HCT116 (cell line): ENCODE measurements around the gene ACER1. TPM values are rescaled to one million over a fixed set of nuclear protein-coding genes. Genes with fewer than 3 reads are reported as not detected.

ENCODE experiments used
- ATAC-seq: fragments of 200-7000 bp; cut with Tn5 transposase; 2 replicates; pipeline ENCODE4 v1.9.1; 2020; ENCODE audit warnings: mild to moderate bottlenecking, moderate library complexity
- BruUV-seq: library from RNA; stranded (reverse); fragments of 400-500 nt; replicated peaks from 2 replicates; lab custom pipeline; 2021; lab: Mats Ljungman, UMichigan
- CTCF ChIA-PET: fragments of 300-600 bp; sonication (Branson Sonifier 250); formaldehyde crosslinking; loops from one replicate; lab custom pipeline; 2021; ENCODE audit warnings: antibody characterized with exemption; lab: Charles Lee
- POLR2A ChIA-PET: fragments of 300-600, 350-600 bp; sonication (Branson Sonifier 250); formaldehyde crosslinking; loops from one replicate; lab custom pipeline; 2021; ENCODE audit warnings: antibody characterized with exemption; lab: Charles Lee
- RAD21 ChIA-PET, 2 experiments: fragments of 300-600 bp; sonication (Branson Sonifier 250); formaldehyde crosslinking; loops; one replicate each; lab custom pipeline; 2023; ENCODE audit warnings: low total read pairs in 2 of 2; ENCODE audit not compliant: uncharacterized antibody in 2 of 2, unreplicated experiment in 2 of 2, low non-redundant PET in 1 of 2; lab: Charles Lee
- DNase-seq: peaks from one replicate; pipeline ENCODE4 v3.0.0-alpha.2; 2010; ENCODE audit warnings: low read depth, low spot score
- H2AFZ ChIP-seq: fragments of 200-600 bp; shearing (Covaris generic), sonication (generic); 2 replicates; pipeline ENCODE4 v1.6.1; 2017; ENCODE audit warnings: low read depth, mixed run types, mixed read lengths, antibody characterized with exemption, low read length; ENCODE audit not compliant: poor library complexity, severe bottlenecking
- H3K27ac ChIP-seq: 2 replicates; pipeline ENCODE4 v1.5.1; 2012; ENCODE audit warnings: low read depth, low read length
- H3K27me3 ChIP-seq: fragments of 200-600 bp; sonication (generic); 2 replicates; pipeline ENCODE4 v1.6.1; 2016; ENCODE audit warnings: mixed run types, low read length, mixed read lengths; ENCODE audit not compliant: insufficient read depth
- H3K36me3 ChIP-seq, 2 experiments: fragments of 200-500 bp in 1 of 2; fragments of 200-600 bp in 1 of 2; sonication (Bioruptor generic) in 1 of 2; sonication (generic) in 1 of 2; 2 replicates each; pipeline versions ENCODE4 v1.5.1 to v1.6.1; 2014 to 2016; ENCODE audit warnings: low read length in 2 of 2, inconsistent platforms in 1 of 2, mixed read lengths in 1 of 2, mixed run types in 1 of 2; ENCODE audit not compliant: insufficient read depth in 2 of 2, control insufficient read depth in 1 of 2
- H3K4me1 ChIP-seq, 2 experiments: fragments of 200-600 bp in 1 of 2; sonication (generic) in 1 of 2; 2 replicates each; pipeline versions ENCODE4 v1.5.1 to v1.6.1; 2012 to 2017; ENCODE audit warnings: low read length in 2 of 2, inconsistent platforms in 1 of 2, mild to moderate bottlenecking in 1 of 2, mixed read lengths in 1 of 2, mixed run types in 1 of 2, moderate library complexity in 1 of 2; ENCODE audit not compliant: insufficient read depth in 2 of 2, control insufficient read depth in 1 of 2
- H3K4me2 ChIP-seq: fragments of 200-600 bp; sonication (generic); 2 replicates; pipeline ENCODE4 v1.6.1; 2017; ENCODE audit warnings: mixed run types, low read length, mixed read lengths
- H3K4me3 ChIP-seq, 2 experiments: fragments of 200-600 bp in 1 of 2; sonication (generic) in 1 of 2; replicated peaks in 1 of 2; 2 replicates each; pipeline ENCODE4 v1.5.1; 2011 to 2016; ENCODE audit warnings: low read length in 2 of 2, control low read depth in 1 of 2, low read depth in 1 of 2, mild to moderate bottlenecking in 1 of 2, mixed read lengths in 1 of 2, mixed run types in 1 of 2
- H3K79me2 ChIP-seq: fragments of 200-600 bp; sonication (generic); 2 replicates; pipeline ENCODE4 v1.6.1; 2017; ENCODE audit warnings: mild to moderate bottlenecking, mixed run types, low read length, moderate library complexity, mixed read lengths; ENCODE audit not compliant: insufficient read depth
- H3K9ac ChIP-seq: fragments of 200-600 bp; sonication (generic); 2 replicates; pipeline ENCODE4 v1.6.1; 2016; ENCODE audit warnings: low read length, mixed read lengths
- H3K9me2 ChIP-seq: fragments of 200-600 bp; sonication (generic), shearing (Covaris generic); 2 replicates; pipeline ENCODE4 v1.6.1; 2017; ENCODE audit warnings: mixed run types, mild to moderate bottlenecking, moderate library complexity; ENCODE audit not compliant: insufficient read depth
- H3K9me3 ChIP-seq, 2 experiments: fragments of 200-500 bp in 1 of 2; fragments of 200-600 bp in 1 of 2; sonication (Bioruptor generic) in 1 of 2; sonication (generic) in 1 of 2; 2 replicates each; pipeline ENCODE4 v1.6.1; 2014 to 2017; ENCODE audit warnings: low read length in 2 of 2, mixed read lengths in 2 of 2, inconsistent platforms in 1 of 2, low read depth in 1 of 2, mild to moderate bottlenecking in 1 of 2, mixed run types in 1 of 2, moderate library complexity in 1 of 2; ENCODE audit not compliant: control insufficient read depth in 1 of 2, insufficient read depth in 1 of 2
- H4K20me1 ChIP-seq: fragments of 200-600 bp; sonication (generic), shearing (Covaris generic); 2 replicates; pipeline ENCODE4 v1.6.1; 2017; ENCODE audit warnings: mixed run types, mild to moderate bottlenecking, moderate library complexity; ENCODE audit not compliant: insufficient read depth
- CBX3 ChIP-seq: IDR thresholded peaks from 2 replicates; pipeline ENCODE4 v1.6.1; 2012; ENCODE audit warnings: low read depth
- EGR1 ChIP-seq: IDR thresholded peaks from 2 replicates; pipeline ENCODE4 v1.6.1; 2012; ENCODE audit warnings: low read depth
- EZH2 ChIP-seq: fragments of 200-600 bp; sonication (generic); IDR thresholded peaks from 2 replicates; pipeline ENCODE4 v1.6.1; 2017; ENCODE audit warnings: antibody characterized with exemption, mixed run types
- EZH2phosphoT487 ChIP-seq: fragments of 200-600 bp; IDR thresholded peaks from 2 replicates; pipeline ENCODE4 v1.6.1; 2018; ENCODE audit warnings: antibody characterized with exemption, borderline replicate concordance
- FOSL1 ChIP-seq: IDR thresholded peaks from 2 replicates; pipeline ENCODE4 v1.6.1; 2012; ENCODE audit warnings: low read depth
- POLR2AphosphoS5 ChIP-seq: IDR thresholded peaks from 2 replicates; pipeline ENCODE4 v1.6.1; 2011; ENCODE audit warnings: mild to moderate bottlenecking, low read depth, low read length, moderate library complexity
- RAD21 ChIP-seq: IDR thresholded peaks from 2 replicates; pipeline ENCODE4 v1.6.1; 2012; ENCODE audit warnings: low read depth, mild to moderate bottlenecking
- REST ChIP-seq: IDR thresholded peaks from 2 replicates; pipeline ENCODE4 v1.6.1; 2012; ENCODE audit warnings: low read depth
- SP1 ChIP-seq: IDR thresholded peaks from 2 replicates; pipeline ENCODE4 v1.6.1; 2012; ENCODE audit warnings: low read depth
- SRF ChIP-seq: IDR thresholded peaks from 2 replicates; pipeline ENCODE4 v1.6.1; 2012; ENCODE audit warnings: low read depth
- YY1 ChIP-seq: IDR thresholded peaks from 2 replicates; pipeline ENCODE4 v1.6.1; 2011; ENCODE audit warnings: low read length, low read depth, moderate library complexity, mild to moderate bottlenecking; ENCODE audit not compliant: insufficient replicate concordance; ENCODE audit errors: extremely low read depth
- ZFX ChIP-seq: fragments of 450-650 bp; IDR thresholded peaks from 2 replicates; pipeline ENCODE4 v1.6.1; 2017
- ZNF274 ChIP-seq: fragments of 200-500 bp; sonication (Bioruptor generic); IDR thresholded peaks from 2 replicates; pipeline ENCODE4 v1.6.1; 2014; ENCODE audit warnings: mild to moderate bottlenecking, low read depth, low read length, inconsistent platforms
- intact Hi-C: fragments of 100-400 bp; cut with micrococcal nuclease; formaldehyde crosslinking; loops from 2 replicates; pipeline ENCODE4 v1.10.0; 2022
- total RNA-seq: library from RNA; stranded (reverse); gene quantifications from one replicate; pipeline ENCODE4 v1.2.1, GENCODE V29; 2021; ENCODE audit not compliant: unreplicated experiment
- TF ChIP-seq, protein P1 (sequence below): IDR thresholded peaks from 2 replicates; pipeline ENCODE4 v1.6.1; 2011; ENCODE audit warnings: mild to moderate bottlenecking, low read length, moderate library complexity; ENCODE audit not compliant: insufficient replicate concordance; ENCODE audit errors: extremely low read depth
- TF ChIP-seq, protein P2 (sequence below): IDR thresholded peaks from 2 replicates; pipeline ENCODE4 v1.6.1; 2012

Gene ACER1
- total RNA-seq, 1 experiment from 2014 or later: not detected

DNA sequence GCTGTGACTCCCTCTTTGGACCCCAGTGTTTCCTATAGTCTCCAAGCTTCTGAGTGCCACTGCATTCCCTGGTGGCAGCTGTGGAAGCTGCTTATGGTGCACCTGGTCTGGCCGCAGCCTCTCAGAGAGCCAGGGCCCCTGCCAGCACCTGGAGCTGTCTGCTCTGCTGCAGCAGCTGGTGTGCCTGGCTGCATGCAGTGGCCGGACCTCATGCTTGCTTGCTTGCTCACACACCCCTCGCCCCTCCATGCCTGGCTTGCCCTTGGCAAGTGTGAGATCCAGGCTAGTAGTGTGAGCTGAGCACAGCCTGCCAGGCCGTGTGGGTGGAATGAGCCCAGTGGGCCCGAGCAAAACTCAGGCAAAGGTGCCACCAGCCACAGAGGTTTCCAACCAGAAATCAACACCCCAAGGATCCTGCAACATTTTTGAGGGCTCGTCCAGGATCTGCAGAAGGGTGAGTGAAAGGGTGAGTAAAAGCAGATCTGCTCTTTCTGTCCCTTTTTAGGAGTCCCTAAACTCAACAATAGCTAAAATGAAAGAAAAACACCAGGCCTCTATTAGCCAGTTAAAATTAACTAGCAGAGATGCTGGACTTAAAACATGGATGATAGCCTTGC lies 46.0 kb downstream of the ACER1 start:
- Histone ChIP-seq H3K79me2 (no peaks in the 10 kb centered on the region), H3K9me2 (no peaks in the 10 kb centered on the region), H3K27ac (no peak overlapping the region), H3K4me3 (no peak overlapping the region), H3K4me1 (no peaks in the 10 kb centered on the region), H3K9ac (no peak overlapping the region), H4K20me1 (no peaks in the 10 kb centered on the region), H3K9me3 (peaks cover 25 to 32% of the 10 kb centered on the region in 2 experiments; a peak in 3 of 4 replicates), H3K36me3 (no peaks in the 10 kb centered on the region), H3K4me2 (no peak overlapping the region), H2AFZ (no peak overlapping the region), H3K27me3 (no peaks in the 10 kb centered on the region)
- no peak for DNase-seq
- BruUV-seq: no TSS peak
- CTCF ChIA-PET: no interaction called here
- RAD21 ChIA-PET: no interaction called here
- intact Hi-C loops: no loop called here
- TF ChIP-seq EZH2phosphoT487 (no peak), RAD21 (no peak), ZNF274 (no peak), EGR1 (no peak), ZFX (no peak), POLR2AphosphoS5 (no peak), YY1 (no peak), SP1 (no peak), EZH2 (no peak), CBX3 (no peak), SRF (no peak), FOSL1 (no peak), REST (no peak)
- TF ChIP-seq, protein P1, sequence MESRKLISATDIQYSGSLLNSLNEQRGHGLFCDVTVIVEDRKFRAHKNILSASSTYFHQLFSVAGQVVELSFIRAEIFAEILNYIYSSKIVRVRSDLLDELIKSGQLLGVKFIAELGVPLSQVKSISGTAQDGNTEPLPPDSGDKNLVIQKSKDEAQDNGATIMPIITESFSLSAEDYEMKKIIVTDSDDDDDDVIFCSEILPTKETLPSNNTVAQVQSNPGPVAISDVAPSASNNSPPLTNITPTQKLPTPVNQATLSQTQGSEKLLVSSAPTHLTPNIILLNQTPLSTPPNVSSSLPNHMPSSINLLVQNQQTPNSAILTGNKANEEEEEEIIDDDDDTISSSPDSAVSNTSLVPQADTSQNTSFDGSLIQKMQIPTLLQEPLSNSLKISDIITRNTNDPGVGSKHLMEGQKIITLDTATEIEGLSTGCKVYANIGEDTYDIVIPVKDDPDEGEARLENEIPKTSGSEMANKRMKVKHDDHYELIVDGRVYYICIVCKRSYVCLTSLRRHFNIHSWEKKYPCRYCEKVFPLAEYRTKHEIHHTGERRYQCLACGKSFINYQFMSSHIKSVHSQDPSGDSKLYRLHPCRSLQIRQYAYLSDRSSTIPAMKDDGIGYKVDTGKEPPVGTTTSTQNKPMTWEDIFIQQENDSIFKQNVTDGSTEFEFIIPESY: no peak
- TF ChIP-seq, protein P2, sequence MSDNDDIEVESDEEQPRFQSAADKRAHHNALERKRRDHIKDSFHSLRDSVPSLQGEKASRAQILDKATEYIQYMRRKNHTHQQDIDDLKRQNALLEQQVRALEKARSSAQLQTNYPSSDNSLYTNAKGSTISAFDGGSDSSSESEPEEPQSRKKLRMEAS: no peak
- ATAC-seq: no peak
- POLR2A ChIA-PET: no interaction called here
